ENCODE results near the gene KIF26B.
A peak's percentile ranks its signal among the peaks of the same experiment; 100 is the strongest.
"Not testable (repeated sequence)": the region's sequence is repeated elsewhere in the genome, so short reads cannot be mapped to it uniquely, and the experiment has no call there.

The KIF26B gene

DNA sequence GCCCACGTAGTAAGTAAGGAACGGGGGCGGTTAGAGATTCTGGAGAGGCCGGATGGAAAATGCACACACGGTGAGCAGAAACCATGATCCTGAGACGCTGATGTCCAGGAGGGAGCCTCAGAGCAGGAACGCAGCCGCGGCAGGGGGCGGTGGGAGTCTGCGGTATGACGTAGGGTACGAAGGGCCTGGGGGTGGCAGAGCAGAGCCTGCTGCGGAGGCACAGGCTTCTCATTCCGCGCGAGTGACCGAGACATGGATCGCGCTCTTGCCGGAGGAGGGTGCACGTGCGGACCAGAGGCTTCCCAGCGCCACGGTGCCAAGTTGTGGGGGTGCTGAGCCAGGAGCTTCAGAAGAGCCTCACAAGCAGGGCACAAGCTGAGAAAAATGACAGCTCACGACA, 176.2 kb downstream of the KIF26B start:
- no peak for DNase-seq

DNA sequence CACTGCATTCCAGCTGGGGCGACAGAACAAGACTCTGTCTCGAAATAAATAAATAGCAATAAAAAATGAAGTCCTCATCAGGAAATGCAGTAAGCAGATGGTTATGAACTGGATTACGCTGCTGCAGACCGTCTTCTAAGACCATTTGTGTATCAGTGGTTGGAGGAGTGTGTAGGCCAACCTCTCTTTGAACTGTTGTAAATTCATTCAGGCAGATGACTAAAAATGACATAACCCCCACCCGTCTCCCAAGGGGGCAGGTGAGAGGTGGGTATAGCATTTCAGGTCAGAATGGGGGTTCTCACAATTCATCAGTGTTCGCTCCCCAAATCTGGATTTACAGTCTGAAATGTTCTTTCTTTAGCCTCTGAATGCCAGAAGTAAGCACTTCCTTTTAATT, 177.3 kb downstream of the KIF26B start:
- DNase-seq = peak; percentile 9

DNA sequence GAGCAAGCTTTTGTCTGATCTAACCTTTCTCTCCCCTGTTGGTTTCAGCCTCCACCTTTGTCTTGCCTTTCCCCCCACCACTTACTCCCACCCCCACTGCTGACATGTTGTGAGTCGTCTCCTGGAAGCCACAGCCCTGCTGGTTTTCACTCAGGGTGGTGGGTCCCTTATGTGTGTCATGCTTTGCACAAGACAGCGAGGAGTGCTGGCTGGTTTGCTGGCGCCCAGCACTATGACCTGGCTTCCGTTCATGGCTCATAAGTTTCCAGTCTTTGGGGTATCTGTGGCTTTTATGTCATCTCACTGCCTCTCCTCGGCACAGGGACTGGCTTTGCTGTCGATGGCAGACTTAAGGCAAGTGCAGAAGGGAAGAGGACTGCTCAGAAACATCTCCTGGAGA, 177.7 kb downstream of the KIF26B start:
- peak; percentile 79 for DNase-seq

DNA sequence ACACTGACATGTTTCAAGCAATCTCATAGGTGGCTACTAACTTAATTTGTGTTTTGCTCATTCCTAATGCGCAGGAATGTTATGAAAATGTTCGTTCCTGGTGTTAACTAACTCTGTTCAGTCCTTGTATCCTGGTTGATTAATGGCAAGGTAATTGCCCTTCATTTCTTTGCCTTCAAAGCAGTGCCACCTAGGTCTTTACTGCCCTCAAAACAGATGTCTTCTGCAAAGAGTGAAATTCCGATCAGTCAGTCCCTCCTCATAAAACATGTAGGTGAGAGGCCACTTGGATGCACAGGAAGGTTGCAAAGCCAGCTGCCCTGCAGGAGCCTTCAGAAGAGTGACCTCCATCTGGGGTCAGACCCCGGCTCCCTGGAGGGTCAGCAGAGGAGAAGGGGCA, 179.4 kb downstream of the KIF26B start:
- no peak for DNase-seq

DNA sequence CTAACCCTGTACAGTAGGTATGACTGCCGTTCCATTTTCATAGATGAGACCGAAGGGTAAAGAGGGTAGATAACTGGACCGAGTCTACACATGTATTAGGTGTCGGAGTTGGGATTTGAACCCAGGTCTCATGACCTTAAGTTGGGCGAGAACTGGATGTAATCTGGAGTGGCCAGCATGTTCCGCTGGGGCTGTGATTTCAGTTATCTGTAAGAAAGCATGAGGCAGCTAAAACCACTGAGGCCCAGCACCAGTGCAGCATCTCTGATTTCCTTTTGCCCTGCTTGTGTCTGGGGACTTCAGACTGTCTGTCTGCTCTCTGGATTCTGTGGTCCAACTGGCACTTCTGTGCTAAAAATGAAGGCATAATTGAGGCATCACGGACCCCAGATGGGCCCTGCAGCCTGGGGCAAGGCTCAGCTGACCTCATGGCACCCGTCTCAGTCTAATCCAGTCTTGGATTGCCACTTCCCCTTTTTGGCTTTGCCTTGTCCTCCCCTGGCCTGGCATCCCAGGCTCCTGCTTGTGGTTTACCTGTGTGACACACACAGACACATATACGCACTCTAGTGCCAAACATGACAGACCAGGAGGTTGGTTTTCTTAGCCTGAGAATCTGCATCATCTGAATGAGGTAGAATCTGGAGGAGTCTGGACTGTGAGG, 180.2 kb downstream of the KIF26B start:
- no peak for DNase-seq

DNA sequence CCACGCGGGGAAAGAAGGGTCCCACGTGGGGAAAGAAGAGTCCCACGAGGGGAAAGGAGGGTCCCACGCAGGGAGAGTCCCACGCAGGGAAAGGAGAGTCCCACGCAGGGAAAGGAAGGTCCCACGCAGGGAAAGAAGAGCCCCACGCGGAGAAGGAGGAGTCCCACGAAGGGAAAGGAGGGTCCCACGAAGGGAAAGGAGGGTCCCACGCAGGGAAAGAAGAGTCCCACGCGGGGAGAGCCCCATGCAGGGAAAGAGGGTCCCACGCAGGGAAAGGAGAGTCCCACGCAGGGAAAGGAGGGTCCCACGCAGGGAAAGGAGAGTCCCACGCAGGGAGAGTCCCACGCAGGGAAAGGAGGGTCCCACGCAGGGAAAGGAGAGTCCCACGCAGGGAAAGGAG, 180.9 kb downstream of the KIF26B start:
- DNase-seq = not testable (repeated sequence)

DNA sequence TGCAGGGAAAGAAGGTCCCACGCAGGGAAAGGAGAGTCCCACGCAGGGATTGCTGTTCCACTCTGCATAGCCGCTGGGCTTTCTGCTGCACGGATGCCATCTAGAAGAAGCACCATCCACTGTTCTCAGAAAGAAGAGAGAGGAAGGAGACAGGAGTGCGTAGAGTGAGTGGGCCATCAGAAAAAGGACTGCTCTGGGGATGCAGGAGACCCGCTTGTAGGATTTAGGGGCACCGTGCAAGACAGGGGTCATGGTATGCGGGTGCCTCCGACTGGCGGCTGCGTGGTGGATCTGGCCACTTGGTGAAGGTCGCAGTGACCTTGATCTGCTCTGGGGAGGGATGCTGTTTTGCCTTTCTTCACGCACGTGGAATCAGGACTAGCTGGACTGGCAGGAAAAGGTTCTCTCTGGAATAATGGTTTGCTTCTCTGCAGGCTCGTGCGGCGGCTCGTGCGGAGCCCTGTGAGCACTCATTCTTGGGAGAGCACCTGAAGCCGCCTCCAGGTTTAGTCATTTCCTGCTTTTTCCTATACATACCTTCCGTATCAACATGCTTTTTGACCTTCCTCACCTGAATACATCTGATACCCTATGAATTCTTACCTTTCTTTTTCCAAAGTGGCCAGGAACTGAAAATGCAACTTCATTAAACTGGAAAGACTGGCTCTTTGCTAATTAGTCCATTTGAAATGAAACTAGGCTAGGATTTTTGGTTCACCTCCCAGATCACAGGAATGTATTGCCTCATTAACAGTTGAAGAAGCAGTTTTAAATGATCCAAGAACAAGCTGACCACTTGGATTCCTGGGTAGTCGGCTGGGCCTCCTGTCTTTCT, 181.6 kb downstream of the KIF26B start:
- DNase-seq = no peak

DNA sequence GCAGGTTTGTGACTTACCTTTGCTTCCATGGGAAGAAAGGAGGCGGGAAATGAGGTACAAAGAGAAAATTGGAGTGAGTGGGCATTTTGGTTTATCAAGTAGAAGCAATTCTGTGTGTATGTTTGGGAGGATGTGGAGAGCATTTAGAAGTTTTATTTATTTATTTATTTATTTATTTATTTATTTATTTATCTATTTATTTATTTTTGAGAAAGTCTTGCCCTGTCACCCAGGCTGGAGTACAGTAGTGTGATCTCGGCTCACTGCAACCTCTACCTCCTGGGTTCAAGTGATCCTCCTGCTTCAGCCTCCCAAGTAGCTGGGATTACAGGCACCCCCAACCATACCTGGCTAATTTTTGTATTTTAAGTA, 182.2 kb downstream of the KIF26B start:
- not testable (repeated sequence) for DNase-seq

DNA sequence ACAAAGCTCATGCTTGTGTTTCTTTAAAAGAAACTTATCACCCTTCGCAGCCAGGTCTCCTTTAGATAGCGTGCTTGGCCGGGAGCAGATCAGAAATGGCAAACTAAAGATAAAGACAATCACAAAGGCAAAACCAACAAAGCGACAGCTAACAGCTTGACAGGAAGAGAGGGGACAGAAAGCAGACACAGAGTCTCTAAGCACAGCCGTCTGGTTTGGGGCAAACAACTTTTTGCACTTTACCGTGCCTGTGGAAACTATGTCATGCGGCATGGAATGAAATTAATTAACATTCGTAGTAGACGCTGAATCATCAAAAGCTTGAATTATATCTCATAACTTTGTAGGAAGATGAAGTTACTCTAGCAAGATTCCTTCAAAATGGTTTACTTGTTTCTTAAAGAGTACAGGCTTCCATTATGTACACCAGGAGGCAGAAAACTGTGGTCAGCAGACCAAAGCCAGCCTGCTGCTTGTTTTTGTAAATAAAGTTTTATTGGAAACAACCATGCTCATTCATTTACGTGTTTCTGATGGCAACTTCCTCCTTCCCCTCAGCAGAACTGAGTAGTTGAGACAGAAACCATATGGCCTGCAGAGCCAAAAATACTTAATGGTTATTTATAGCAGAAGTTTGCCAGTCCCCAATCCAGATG, 183.2 kb downstream of the KIF26B start:
- DNase-seq = no peak

DNA sequence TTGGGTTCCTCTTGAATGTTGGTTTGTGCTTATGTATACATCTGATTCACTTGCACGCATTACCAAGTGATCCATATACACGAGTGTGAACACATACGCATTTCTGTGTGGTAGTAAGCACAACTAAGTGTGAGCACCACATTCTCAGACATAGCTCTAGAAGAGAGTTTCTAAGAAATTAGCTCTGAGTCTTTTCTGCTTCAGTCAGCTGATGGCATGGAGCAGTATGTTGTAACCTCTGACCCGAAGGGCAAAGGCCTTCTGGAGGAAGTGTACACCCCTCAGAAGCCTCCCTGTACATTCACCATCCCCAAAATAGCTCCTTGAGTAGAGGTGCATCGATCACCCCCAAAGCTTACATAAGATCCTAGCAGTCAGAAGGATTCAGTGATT, 183.7 kb downstream of the KIF26B start:
- no peak for DNase-seq

DNA sequence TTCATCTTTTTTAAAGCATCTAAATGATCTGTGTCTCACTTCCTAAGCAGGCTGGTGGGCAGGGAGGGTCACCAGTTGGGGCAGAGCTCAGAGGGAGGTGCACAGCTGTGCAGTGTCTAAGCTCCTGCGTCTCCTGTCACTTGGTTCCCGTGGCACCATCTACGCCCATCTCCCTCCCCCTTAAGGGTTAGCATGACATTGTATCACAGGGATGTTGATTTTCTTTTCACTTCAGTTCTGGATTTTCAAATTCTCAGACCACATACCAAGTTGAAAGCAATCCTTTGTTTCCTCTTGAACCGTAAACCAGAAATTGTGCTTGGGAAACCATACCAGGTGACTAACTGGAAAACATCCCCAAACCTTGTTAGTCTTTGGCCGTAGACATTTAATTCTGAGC, 187.0 kb downstream of the KIF26B start:
- no peak for DNase-seq

DNA sequence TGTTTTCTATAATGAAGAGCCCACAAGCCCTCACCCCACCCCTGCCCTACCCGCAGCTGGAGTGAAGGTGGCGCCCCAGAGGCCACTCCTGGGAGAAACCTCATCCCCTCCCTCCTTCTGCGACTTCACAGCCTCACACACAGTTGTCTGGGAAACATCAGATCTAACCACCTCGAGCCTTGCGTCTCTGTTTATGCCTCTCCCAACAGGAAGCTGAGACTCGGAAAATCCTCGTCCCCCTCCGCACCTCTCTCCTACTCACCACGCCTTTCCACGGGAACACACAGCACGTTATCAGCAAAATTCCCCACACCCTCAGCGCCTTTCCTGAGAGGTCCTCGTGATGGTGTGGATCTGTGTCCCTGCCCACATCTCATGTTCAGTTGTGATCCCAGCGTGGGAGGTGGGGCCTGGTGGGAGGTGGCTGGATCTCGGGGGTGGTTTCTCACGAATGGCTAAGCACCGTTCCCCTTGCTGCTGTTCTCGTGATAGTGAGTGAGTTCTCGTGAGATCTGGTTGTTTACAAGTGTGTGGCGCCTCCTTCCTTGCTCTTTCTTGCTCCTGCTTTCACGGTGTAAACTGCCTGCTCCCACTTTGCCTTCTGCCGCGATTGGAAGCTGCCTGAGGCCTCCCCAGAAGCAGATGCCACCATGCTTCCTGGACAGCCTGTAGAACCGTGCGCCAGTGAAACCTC, 190.6 kb downstream of the KIF26B start:
- DNase-seq = no peak

DNA sequence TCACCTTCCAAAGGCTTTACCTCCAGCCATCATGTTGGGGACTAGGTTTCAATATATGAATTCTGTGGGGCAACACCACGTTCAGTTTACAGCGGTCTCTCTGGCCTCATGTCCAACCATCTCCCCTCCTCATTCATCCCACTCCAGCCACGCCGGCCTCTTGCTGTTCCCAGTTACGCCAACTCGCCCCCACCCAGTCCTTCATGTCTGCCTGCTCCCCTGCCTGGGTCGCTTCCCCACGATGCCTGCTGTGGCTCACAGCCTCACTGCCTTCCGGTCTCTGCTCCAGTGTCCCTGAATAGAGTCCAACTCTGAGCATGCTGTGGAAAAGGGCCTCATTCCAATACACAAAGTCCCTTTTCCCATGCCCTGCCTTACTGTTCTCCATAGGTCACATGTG, 193.8 kb downstream of the KIF26B start:
- no peak for DNase-seq

DNA sequence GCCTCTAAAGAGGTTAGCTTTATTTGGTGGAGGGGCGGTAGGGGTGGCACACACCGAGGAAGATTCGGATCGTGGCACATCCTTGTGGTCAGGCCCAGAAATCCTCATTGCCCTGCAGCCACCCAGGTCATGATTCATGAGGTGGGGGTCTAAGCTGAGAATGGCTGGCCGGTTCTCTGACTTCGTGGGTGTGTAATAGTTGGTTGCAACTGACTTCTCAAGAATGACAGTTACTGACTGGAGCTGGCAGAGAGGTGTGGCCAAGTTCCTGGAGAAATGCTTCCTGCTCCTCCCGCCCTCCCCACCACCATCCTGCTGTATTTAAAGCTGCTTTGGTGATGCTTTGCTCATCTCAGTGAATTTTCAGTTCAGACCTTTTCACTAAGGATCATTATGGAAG, 198.6 kb downstream of the KIF26B start:
- no peak for DNase-seq

DNA sequence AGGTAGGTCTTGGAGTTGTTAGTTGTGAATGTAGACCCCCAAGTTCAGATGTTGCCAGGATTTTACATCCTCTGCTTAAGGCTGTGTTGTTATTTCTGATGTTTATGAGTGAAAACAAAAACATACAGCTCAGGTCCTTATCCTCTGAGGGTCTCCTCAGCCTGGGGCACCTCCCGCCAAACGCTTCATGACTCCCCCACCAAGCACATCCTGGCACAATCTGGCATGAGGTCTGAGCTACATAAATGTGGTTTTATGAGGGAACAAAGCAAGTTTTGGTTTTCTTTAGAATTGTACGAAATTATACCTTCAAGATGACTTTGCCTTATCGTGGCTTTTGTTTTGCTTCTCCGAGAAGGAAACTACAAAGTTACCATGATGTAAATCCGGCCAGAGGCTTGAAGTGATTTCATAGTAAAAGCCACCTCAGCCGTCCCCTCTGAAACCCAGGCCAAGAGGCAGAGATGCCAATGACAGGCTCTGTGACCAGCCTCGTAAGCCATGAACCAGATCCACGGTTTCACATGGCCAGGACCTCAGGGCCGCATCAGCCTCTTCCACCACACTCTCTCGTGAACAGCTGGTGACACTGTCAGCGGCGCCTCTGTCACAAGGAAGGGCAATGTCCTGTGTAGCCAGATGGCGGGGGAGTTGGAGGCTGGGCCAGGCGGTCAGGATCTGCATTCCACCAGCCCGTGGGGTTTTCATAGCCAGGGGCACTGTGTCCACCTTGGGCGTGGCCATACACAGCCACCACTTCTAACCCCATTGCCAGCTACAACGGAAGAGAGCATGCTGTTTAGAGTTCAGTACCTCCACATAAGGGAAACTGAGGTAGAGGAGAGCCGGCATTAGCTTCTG, 199.4 kb downstream of the KIF26B start:
- no peak for DNase-seq

DNA sequence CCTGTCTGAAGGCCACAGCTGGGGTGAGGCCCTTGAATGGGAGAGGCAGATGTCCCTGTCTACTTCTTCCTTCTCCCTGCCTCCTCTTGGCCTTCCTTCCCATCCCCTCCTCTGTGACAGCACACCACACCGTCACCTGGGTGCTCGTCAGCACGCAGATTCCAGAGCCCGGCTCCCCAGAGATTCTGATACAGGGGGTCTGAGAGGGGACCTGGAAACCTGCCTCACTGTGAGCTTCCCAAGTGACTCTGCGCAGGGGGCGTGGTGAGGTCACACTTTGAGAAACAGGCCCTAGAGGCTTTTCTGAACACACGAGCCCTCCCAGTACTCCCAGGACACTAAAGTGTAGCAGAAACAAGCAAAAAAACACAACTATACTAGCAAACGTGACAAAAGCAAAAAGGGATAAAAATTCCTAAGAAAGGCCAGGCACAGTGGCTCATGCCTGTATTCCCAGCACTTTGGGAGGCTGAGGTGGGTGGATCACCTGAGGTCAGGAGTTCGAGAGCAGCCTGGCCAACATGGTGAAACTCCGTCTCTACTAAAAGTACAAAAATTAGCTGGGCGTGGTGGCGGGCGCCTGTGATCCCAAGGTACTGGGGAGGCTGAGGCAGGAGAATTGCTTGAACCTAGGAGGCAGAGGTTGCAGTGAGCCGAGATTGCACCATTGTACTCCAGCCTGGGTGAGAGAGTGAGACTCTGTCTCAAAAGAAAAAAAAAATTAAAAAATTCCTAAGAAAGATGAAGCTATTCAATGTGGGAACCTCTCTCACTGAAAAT, 201.3 kb downstream of the KIF26B start:
- DNase-seq = not testable (repeated sequence)

DNA sequence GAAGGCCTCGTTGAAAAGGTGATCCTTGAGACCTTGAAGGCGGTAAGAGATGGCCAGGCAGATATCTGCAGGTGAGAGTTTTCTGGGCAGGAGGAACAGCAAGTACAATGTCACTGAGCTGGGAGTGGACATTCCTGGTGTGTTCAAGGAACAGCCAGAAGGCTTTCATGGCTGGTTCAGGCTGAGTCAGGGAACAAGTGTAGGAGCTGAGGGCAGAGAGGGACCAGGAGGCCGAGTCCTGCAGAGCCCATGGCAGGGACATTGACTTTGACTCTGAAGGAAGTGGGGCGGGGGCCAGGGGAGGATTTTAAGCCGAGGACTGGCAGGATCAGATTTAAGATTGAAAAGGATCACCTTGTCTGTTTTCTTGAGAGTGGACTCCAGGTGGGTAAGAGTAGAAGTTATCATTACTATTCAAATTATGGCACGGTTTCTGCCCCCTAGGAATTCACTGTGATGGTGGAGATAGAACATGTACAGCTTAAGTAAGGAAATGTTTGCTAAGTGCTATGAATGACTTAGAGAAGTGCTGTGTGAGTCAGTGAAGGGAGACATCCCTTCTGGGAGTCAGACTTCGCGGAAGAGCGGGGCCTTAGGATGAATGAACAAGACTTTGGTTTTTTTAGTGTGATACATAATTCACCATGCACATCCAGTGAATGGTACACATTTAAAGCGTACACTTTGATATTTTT, 202.3 kb downstream of the KIF26B start:
- DNase-seq = no peak

DNA sequence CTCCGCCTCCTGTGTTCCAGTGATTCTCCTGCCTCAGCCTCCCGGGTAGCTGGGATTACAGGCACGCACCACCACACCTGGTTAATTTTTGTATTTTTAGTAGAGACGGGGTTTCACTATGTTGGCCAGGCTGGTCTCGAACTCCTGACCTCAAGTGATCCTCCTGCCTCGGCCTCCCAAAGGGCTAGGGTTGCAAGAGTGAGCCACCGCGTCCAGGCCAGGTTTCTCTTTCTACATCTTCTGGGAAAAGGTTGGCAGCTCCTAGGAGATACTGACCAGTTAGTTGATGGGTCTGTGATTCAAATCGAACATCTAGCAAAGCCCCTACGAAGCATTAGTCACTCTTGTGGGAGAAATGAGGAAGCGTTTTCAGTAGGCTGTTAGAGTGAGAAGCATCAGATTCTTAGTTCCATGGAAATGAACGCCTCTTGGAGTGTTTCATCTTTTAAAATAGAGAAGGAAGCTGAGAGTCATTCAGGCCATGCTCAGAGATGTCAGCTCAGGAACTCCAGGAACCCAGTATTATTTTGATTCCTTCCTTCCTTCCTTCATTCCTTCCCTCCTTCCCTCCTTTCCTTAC, 204.4 kb downstream of the KIF26B start:
- not testable (repeated sequence) for DNase-seq

DNA sequence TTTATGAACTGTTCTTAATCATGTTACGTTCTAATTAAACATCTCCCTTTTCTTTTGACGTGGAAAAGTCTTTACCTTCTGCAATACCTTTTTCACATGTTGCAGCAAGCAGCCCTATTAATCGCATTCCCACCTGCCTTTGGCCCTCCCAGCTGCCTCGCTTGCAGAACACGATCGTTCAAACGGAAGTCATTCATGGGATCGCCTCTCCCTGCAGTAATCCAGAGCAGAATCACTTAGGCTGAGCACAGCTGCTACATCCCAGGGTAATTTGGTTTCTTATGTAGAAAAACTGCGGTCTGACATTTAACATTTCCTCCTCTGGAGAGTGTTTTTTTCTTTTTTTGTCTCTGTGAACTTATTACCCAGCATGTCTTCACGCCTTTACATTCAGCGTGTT, 206.3 kb downstream of the KIF26B start:
- no peak for DNase-seq

DNA sequence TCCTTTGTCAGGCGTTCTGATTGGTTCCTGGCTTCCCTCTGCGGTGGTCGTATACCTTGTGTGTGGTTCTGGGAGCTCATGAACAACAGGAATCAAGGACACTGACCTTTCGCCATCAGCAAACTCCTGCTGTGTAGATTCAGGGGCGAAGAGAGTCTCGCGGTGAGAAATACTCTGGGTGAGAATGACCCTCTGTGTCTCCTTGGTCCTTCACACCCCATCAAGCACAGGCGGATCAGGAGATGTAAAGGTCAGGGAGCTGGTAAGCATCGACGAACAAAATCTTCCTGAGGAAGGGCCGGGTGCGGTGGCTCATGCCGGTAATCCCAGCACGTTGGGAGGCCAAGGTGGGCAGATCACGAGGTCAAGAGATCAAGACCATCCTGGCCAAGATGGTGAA, 207.2 kb downstream of the KIF26B start:
- no peak for DNase-seq
